SK-N-SH treated with all-trans-retinoic acid at 6 μM for 48 hours (cell line): Measurements from ENCODE around the gene ZNF264.

Source experiments
- ATAC-seq: fragments of 200-7000 bp; cut with Tn5 transposase; 3 replicates; pipeline ENCODE4 v1.9.1; 2020; ENCODE audit warnings: mild to moderate bottlenecking, moderate library complexity
- BACH2 ChIP-seq: fragments of 250-450 bp; sonication (Bioruptor Pico); IDR thresholded peaks from 2 replicates; pipeline ENCODE4 v1.9.0; 2021; ENCODE audit warnings: mild to moderate bottlenecking, borderline replicate concordance
- CREB5 ChIP-seq: fragments of 250-450 bp; sonication (Bioruptor Pico); IDR thresholded peaks from 2 replicates; pipeline ENCODE4 v1.5.1; 2020; ENCODE audit warnings: low read depth, mild to moderate bottlenecking, moderate library complexity
- CSRNP3 ChIP-seq: fragments of 250-450 bp; sonication (Bioruptor Pico); IDR thresholded peaks from 2 replicates; pipeline ENCODE4 v1.5.1; 2021; ENCODE audit warnings: mild to moderate bottlenecking, moderate library complexity
- ESRRG ChIP-seq: fragments of 250-450 bp; sonication (Bioruptor Pico); IDR thresholded peaks from 2 replicates; pipeline ENCODE4 v1.6.1; 2021; ENCODE audit warnings: mild to moderate bottlenecking
- GLIS3 ChIP-seq: fragments of 250-450 bp; sonication (Bioruptor Pico); IDR thresholded peaks from 2 replicates; pipeline ENCODE4 v1.5.0; 2020; ENCODE audit warnings: mild to moderate bottlenecking, moderate library complexity
- OSR1 ChIP-seq: fragments of 250-450 bp; sonication (Bioruptor Pico); IDR thresholded peaks from 2 replicates; pipeline ENCODE4 v1.8.0; 2022; ENCODE audit warnings: moderate library complexity, mild to moderate bottlenecking, inconsistent platforms
- PATZ1 ChIP-seq: fragments of 250-450 bp; sonication (Bioruptor Pico); IDR thresholded peaks from 2 replicates; pipeline ENCODE4 v1.8.0; 2020; ENCODE audit warnings: mild to moderate bottlenecking, moderate library complexity, borderline replicate concordance
- POU6F1 ChIP-seq: fragments of 250-450 bp; sonication (Bioruptor Pico); IDR thresholded peaks from 2 replicates; pipeline ENCODE4 v1.8.0; 2021; ENCODE audit warnings: low read depth, mild to moderate bottlenecking, moderate library complexity, borderline replicate concordance
- PPARA ChIP-seq: fragments of 250-450 bp; sonication (Bioruptor Pico); IDR thresholded peaks from 2 replicates; pipeline ENCODE4 v1.5.0; 2020; ENCODE audit warnings: mild to moderate bottlenecking, borderline replicate concordance
- RARB ChIP-seq: fragments of 250-450 bp; sonication (Bioruptor Pico); IDR thresholded peaks from 2 replicates; pipeline ENCODE4 v1.8.0; 2021; ENCODE audit warnings: mild to moderate bottlenecking, moderate library complexity
- SNAI2 ChIP-seq: fragments of 250-450 bp; sonication (Bioruptor Pico); IDR thresholded peaks from 2 replicates; pipeline ENCODE4 v1.5.0; 2020; ENCODE audit warnings: mild to moderate bottlenecking, moderate library complexity
- TOX ChIP-seq: fragments of 250-450 bp; sonication (Bioruptor Pico); IDR thresholded peaks from 2 replicates; pipeline ENCODE4 v1.8.0; 2021; ENCODE audit warnings: mild to moderate bottlenecking, moderate library complexity, borderline replicate concordance
- TSHZ2 ChIP-seq: fragments of 250-450 bp; sonication (Bioruptor Pico); IDR thresholded peaks from 2 replicates; pipeline ENCODE4 v1.5.0; 2020; ENCODE audit warnings: mild to moderate bottlenecking, moderate library complexity
- ZC3H10 ChIP-seq: fragments of 250-450 bp; sonication (Bioruptor Pico); IDR thresholded peaks from 2 replicates; pipeline ENCODE4 v1.5.1; 2021; ENCODE audit warnings: mild to moderate bottlenecking, moderate library complexity
- ZFP3 ChIP-seq: fragments of 250-450 bp; sonication (Bioruptor Pico); IDR thresholded peaks from 2 replicates; pipeline ENCODE4 v1.5.0; 2020; ENCODE audit warnings: mild to moderate bottlenecking, moderate library complexity
- ZFP30 ChIP-seq: fragments of 450-650 bp; formaldehyde crosslinking; IDR thresholded peaks from 2 replicates; pipeline ENCODE4 v1.5.0; 2022; ENCODE audit warnings: mild to moderate bottlenecking, moderate library complexity
- ZNF565 ChIP-seq: fragments of 450-650 bp; formaldehyde crosslinking; conservative IDR thresholded peaks from 2 replicates; pipeline ENCODE4 v1.5.0; 2020; ENCODE audit warnings: low read depth, mild to moderate bottlenecking, moderate library complexity
- ZNF70 ChIP-seq: fragments of 450-650 bp; formaldehyde crosslinking; IDR thresholded peaks from 2 replicates; pipeline ENCODE4 v1.5.0; 2020; ENCODE audit warnings: mild to moderate bottlenecking, moderate library complexity
- ZNF8 ChIP-seq: fragments of 450-650 bp; formaldehyde crosslinking; IDR thresholded peaks from 2 replicates; pipeline ENCODE4 v1.5.0; 2020; ENCODE audit warnings: mild to moderate bottlenecking, moderate library complexity

Gene ZNF264

GRCh38 chr19:57202160-57202559 is 10.9 kb downstream of the ZNF264 start:
- no peak for ATAC-seq
- TF ChIP-seq CSRNP3 (no peak), POU6F1 (CRISPR knock-in tag) (no peak), TSHZ2 (CRISPR knock-in tag) (no peak), PPARA (CRISPR knock-in tag) (no peak), SNAI2 (no peak)

GRCh38 chr19:57210381-57210780 is 19.1 kb downstream of the ZNF264 start:
- no peak for ATAC-seq
- TF ChIP-seq POU6F1 (CRISPR knock-in tag): no peak
- no peak for TF ChIP-seq PATZ1 (CRISPR knock-in tag)
- TF ChIP-seq ZNF565 (CRISPR knock-in tag): no peak
- no peak for TF ChIP-seq ZNF70 (CRISPR knock-in tag)
- no peak for TF ChIP-seq ZNF8
- TF ChIP-seq CREB5 (CRISPR knock-in tag): no peak
- no peak for TF ChIP-seq BACH2 (CRISPR knock-in tag)
- TF ChIP-seq CSRNP3: no peak
- TF ChIP-seq, all 23 proteins: peak for 0

- ATAC-seq: no peak
- TF ChIP-seq SNAI2 (no peak), PATZ1 (CRISPR knock-in tag) (no peak), PPARA (CRISPR knock-in tag) (no peak), ZFP30 (no peak), ESRRG (CRISPR knock-in tag) (no peak), BACH2 (CRISPR knock-in tag) (no peak), TOX (CRISPR knock-in tag) (no peak), CSRNP3 (no peak), GLIS3 (CRISPR knock-in tag) (no peak), OSR1 (CRISPR knock-in tag) (no peak), ZC3H10 (CRISPR knock-in tag) (no peak), ZFP3 (no peak), ZNF70 (CRISPR knock-in tag) (no peak), RARB (CRISPR knock-in tag) (no peak), ZNF8 (no peak)
These were observed 20.8 kb downstream of the ZNF264 start for GRCh38 chr19:57212109-57212508.
